Thyroid gland (tissue), 4 donors: ENCODE data around the gene EAF1.

ENCODE experiments used
- CTCF ChIP-seq, 6 experiments: fragments of 200-600 bp in 3 of 6; fragments of 450-650 bp in 3 of 6; sonication (generic) in 3 of 6; IDR thresholded peaks; one replicate each; pipeline ENCODE4 v1.5.1; 2016 to 2019; ENCODE audit warnings: antibody characterized with exemption in 6 of 6, mild to moderate bottlenecking in 2 of 6, inconsistent platforms in 1 of 6, moderate library complexity in 1 of 6
- POLR2A ChIP-seq, 2 donors: fragments of 450-650 bp; IDR thresholded peaks; one replicate each; pipeline ENCODE4 v1.6.1; 2017; ENCODE audit warnings: antibody characterized with exemption in 2 of 2, mild to moderate bottlenecking in 2 of 2, moderate library complexity in 1 of 2

GRCh38 chr3:15404767-15405166 lies 22.6 kb upstream of the EAF1 start:
- TF ChIP-seq CTCF (IDR thresholded peaks at IDR 0.05) (no peak), POLR2A (IDR thresholded peaks at IDR 0.05) (no peak)
